ENCODE measurements around the gene SLC25A6.
"Not testable (repeated sequence)": the region's sequence is repeated elsewhere in the genome, so short reads cannot be mapped to it uniquely, and the experiment has no call there.

The SLC25A6 gene

DNA sequence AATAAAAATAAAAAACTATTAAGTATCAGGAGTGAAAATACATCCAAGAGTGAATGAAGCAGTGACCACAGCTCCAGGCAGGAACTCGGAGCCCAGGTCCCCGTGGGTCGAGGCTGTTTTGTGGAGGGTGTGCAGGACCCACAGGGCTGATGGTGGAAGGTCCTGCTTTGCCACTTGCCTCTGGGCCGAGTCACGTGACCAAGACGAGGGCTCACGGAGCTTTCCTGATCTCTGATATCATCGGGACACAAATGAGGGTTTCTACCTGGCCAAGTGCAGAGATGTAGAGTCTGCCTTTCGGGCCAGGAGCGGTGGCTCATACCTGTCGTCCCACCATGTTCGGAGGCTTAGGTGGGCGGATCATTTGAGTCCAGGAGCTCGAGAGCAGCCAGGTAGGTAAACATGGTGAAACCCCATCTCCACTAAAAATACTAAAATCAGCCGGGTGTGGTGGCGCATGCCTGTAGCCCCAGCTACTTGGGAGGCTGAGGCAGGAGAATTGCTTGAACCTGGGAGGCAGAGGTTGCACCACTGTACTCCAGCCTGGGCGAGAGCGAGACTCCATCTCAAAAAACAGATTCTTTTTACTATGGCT is 7.2 kb downstream of the SLC25A6 start:
- DNase-seq (ENCODE audit: low read depth): no peak
- TF ChIP-seq, protein P1, sequence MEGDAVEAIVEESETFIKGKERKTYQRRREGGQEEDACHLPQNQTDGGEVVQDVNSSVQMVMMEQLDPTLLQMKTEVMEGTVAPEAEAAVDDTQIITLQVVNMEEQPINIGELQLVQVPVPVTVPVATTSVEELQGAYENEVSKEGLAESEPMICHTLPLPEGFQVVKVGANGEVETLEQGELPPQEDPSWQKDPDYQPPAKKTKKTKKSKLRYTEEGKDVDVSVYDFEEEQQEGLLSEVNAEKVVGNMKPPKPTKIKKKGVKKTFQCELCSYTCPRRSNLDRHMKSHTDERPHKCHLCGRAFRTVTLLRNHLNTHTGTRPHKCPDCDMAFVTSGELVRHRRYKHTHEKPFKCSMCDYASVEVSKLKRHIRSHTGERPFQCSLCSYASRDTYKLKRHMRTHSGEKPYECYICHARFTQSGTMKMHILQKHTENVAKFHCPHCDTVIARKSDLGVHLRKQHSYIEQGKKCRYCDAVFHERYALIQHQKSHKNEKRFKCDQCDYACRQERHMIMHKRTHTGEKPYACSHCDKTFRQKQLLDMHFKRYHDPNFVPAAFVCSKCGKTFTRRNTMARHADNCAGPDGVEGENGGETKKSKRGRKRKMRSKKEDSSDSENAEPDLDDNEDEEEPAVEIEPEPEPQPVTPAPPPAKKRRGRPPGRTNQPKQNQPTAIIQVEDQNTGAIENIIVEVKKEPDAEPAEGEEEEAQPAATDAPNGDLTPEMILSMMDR (IDR thresholded peaks at IDR 0.05; ENCODE audit: control insufficient read depth, insufficient read depth, low read depth, low read length, missing control alignments): no peak
- no peak overlapping the region for H3K4me3 ChIP-seq (ENCODE audit: control insufficient read depth, low read depth, low read length)

DNA sequence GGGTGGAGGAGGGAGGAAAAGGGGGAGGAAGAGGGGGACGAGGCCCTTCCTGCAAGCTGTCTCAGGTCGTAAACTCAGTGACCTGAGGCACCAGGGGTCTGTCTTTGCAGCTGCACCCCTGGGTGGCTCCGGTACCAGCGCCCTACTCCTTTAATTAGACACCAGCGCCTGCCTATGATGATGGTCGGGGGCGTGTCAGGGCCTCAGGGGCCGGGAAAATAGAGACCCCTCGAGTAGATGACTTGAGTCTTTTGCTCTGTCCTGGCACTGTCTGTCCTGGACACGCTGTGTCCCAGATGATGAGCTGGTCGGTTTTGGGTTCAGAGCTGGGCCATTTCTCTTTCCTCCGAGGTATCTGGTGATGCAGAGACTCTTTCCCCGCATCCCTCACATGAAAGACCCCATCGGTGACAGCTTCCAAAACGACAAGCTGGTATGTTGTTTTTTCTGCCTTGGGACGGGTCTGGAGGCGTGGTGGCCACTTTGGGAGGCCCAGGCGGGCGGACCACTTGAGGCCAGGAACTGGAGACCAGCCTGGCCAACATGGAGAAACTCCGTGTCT is 11.2 kb downstream of the SLC25A6 start:
- no peak overlapping the region for H3K4me3 ChIP-seq (ENCODE audit: control insufficient read depth, low read depth, low read length)
- TF ChIP-seq, protein P1 (IDR thresholded peaks at IDR 0.05; ENCODE audit: control insufficient read depth, insufficient read depth, low read depth, low read length, missing control alignments): no peak
- DNase-seq (ENCODE audit: low read depth): no peak

DNA sequence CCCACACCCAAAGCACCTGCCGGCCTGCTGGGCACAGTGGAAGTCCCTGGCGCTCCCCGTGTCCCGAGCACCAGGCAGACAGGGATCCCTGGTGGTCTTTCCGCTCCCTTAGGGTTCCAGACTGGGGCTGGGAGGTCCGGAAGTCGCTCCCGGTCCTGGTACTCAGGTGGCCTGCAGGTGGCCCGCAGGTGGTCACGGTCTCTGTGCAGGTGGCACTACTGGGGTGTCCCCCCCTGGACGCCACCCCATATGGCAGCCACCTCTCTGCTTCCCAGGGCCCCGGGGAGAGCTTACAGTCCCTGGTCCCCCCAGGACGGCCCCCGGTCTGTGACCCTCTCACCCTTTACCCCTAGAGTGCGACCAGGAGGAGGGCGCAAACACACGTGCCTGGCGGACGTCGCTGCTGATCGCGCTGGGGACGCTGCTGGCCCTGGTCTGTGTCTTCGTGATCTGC is 13.6 kb downstream of the SLC25A6 start:
- no peak overlapping the region for H3K4me3 ChIP-seq (ENCODE audit: control insufficient read depth, low read depth, low read length)
- TF ChIP-seq, protein P1 (IDR thresholded peaks at IDR 0.05; ENCODE audit: control insufficient read depth, insufficient read depth, low read depth, low read length, missing control alignments): no peak
- no peak for DNase-seq (ENCODE audit: low read depth)

DNA sequence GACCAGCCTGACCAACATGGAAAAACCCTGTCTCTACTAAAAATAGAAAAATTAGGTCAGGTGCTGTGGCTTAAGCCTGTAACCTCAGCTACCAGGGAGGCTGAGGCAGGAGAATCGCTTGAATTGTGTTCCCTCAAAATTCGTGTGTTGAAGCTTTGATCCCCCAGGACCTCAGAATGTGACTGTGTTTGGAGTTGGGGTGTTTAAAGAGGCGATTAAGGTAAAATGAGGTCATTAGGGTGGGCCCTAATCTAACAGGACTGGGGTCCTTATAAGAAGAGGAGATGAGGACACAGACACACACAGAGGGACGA is 23.6 kb downstream of the SLC25A6 start:
- TF ChIP-seq, protein P1 (IDR thresholded peaks at IDR 0.05; ENCODE audit: control insufficient read depth, insufficient read depth, low read depth, low read length, missing control alignments): no peak
- DNase-seq (ENCODE audit: low read depth): no peak
- H3K4me3 ChIP-seq (ENCODE audit: control insufficient read depth, low read depth, low read length): no peak overlapping the region

DNA sequence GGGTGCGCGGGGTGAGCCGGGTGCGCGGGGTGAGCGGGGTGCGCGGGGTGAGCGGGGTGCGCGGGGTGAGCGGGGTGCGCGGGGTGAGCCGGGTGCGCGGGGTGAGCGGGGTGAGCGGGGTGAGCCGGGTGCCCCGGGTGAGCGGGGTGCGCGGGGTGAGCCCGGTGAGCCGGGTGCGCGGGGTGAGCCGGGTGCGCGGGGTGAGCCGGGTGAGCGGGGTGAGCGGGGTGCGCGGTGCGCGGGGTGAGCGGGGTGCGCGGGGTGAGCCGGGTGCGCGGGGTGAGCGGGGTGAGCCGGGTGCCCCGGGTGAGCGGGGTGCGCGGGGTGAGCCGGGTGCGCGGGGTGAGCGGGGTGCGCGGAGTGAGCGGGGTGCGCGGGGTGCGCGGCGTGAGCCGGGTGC is 25.6 kb downstream of the SLC25A6 start:
- DNase-seq (ENCODE audit: low read depth); H3K4me3 ChIP-seq (ENCODE audit: control insufficient read depth, low read depth, low read length): not testable (repeated sequence)

DNA sequence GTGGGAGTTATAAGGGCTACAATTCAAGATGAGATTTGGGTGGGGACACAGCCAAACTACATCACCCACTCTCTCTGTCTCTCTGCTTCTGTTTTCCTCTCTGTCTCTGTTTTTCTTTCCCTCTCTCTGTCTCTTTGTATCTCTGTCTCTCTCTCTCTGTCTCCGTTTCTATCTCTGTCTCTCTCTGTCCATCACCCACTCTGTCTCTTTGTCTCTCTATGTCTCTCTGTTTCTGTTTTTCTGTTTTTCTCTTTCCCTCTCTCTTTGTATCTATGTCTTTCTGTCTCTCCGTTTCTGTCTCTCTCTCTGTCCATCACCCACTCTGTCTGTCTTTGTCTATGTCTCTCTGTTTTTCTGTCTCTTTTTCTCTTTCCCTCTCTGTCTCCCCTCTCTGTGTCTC is 30.0 kb downstream of the SLC25A6 start:
- DNase-seq (ENCODE audit: low read depth): no peak
- TF ChIP-seq, protein P1 (IDR thresholded peaks at IDR 0.05; ENCODE audit: control insufficient read depth, insufficient read depth, low read depth, low read length, missing control alignments): no peak
- no peak overlapping the region for H3K4me3 ChIP-seq (ENCODE audit: control insufficient read depth, low read depth, low read length)

DNA sequence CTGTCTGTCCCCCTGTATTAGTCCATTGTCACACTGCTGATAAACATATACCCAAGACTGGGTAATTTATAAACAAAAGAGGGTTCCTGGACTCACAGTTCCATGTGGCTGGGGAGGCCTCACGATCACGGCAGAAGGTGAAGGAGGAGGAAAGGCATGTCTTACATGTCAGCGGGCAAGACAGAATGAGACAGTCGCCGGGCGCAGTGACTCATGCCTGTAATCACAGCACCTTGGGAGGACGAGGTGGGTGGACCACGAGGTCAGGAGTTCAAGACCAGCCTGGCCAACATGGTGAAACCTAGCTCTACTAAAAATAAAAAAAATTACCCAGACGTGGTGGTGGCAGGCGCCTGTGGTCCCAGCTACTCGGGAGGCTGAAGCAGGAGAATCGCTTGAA is 30.6 kb downstream of the SLC25A6 start:
- no peak for DNase-seq (ENCODE audit: low read depth)
- H3K4me3 ChIP-seq (ENCODE audit: control insufficient read depth, low read depth, low read length): no peak overlapping the region
- TF ChIP-seq, protein P1 (IDR thresholded peaks at IDR 0.05; ENCODE audit: control insufficient read depth, insufficient read depth, low read depth, low read length, missing control alignments): no peak
